Measurements from ENCODE around the gene PDE2A. TPM values are rescaled to one million over a fixed set of nuclear protein-coding genes. Genes with fewer than 3 reads are reported as not detected.

The PDE2A gene
- total and polyA plus RNA-seq, 8 donors, result 3.5 to 548 (median 25.9) TPM

DNA sequence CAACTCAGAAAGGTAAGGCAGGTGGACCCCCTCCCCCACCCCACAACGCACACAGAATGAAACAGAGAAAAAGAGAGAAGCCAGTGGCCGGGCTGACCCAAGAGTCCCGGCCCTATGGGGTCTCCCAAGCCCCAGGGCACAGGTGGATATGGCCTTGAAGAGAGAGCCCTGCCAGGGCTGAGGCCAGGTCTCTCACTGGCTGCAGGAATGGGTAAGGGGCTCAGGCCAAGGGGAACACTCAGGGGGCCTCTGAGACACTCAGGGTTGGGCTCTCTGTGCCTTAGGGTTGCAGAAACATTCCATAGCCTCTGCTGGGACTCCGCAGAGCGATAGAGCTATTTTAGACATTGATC is 98.0 kb downstream of the PDE2A start:
- peaks cover 0 to 8% (median 0%) of the 10 kb centered on the region in 4 donors for H3K4me1 ChIP-seq
- H3K27me3 ChIP-seq, result peaks cover 0 to 38% (median 3%) of the 10 kb centered on the region in 3 donors
- TF ChIP-seq EP300 (IDR thresholded peaks at IDR 0.05), result no peak
- no peak for TF ChIP-seq POLR2A (IDR thresholded peaks at IDR 0.05)
- TF ChIP-seq POLR2AphosphoS5 (IDR thresholded peaks at IDR 0.05), result no peak
- TF ChIP-seq, protein P1, sequence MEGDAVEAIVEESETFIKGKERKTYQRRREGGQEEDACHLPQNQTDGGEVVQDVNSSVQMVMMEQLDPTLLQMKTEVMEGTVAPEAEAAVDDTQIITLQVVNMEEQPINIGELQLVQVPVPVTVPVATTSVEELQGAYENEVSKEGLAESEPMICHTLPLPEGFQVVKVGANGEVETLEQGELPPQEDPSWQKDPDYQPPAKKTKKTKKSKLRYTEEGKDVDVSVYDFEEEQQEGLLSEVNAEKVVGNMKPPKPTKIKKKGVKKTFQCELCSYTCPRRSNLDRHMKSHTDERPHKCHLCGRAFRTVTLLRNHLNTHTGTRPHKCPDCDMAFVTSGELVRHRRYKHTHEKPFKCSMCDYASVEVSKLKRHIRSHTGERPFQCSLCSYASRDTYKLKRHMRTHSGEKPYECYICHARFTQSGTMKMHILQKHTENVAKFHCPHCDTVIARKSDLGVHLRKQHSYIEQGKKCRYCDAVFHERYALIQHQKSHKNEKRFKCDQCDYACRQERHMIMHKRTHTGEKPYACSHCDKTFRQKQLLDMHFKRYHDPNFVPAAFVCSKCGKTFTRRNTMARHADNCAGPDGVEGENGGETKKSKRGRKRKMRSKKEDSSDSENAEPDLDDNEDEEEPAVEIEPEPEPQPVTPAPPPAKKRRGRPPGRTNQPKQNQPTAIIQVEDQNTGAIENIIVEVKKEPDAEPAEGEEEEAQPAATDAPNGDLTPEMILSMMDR (IDR thresholded peaks at IDR 0.05), result no peak
- H3K4me3 ChIP-seq, result no peak overlapping the region
- H3K27ac ChIP-seq, result no peak overlapping the region
- H3K36me3 ChIP-seq, result peaks cover 0 to 51% (median 23%) of the 10 kb centered on the region in 4 donors
- H3K9me3 ChIP-seq, result no peaks in the 10 kb centered on the region
- no peak for DNase-seq
- 76 to 90% (median 88%) methylated on average over 2 to 5 of the region's 5 CpGs for WGBS, 5 donors
- intact Hi-C loops (cut with DNase I; ENCODE audit: low total_unique reads), result no loop called here

GRCh38 chr11:72575533-72576242 is 98.5 kb downstream of the PDE2A start:
- H3K4me3 ChIP-seq, result no peak overlapping the region
- WGBS, 5 donors, result 86 to 94% (median 88%) methylated on average over 8 to 14 of the region's 14 CpGs

DNA sequence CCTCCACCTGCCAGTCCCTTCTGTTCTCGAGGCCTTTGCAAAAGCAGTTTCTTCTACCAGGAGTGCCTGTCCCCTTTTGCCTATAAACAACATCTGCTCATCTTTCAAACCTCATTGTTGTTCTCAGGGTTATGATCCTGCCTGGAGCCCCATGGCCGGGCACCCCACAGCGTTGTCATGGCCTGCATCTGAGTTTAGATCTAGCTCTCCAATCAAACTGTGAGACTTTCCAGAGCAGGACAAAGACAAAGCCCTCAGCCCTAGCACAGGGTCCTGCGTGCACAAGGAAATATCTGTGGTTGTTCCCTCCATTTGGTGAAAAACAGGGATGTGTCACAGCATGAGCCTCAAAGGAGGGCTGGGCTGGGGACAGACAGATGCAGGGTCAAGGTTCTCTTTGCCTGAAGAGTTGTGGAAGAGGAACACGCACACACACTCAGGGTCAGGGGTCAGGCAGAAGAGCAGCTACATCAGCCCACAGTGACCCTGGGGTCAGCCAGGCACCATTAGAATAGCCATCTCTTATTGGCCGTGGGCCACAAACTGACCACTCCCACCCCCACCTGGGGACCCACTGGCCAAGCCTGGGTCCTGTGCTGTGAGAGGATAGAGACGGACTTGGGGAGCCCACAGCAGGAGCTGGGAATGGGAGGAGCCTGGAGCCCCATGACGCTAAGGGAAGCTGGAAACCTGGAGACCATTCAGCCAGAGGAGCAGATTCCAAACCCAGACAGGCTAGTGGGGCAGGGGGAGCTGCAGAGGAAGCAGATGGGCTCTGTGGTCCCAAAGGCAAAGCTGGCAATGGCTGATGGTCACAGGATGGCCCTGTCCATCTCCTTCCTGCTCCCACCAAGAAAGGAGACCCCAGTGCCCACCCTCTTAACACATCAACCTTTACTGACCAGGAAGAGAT is 99.4 kb downstream of the PDE2A start:
- TF ChIP-seq EP300 (IDR thresholded peaks at IDR 0.05), result no peak
- intact Hi-C loops (cut with DNase I; ENCODE audit: low total_unique reads), result loop anchor here (5.0 kb wide), 1 partner anchor 103 kb away; no protein-coding TSS in a partner anchor
- 72 to 75% (median 75%) methylated on average over 7 to 8 of the region's 8 CpGs for WGBS, 5 donors

More at GRCh38 chr11:72575533-72576242, 98.5 kb downstream of the PDE2A start:
- intact Hi-C loops (cut with DNase I; ENCODE audit: low total_unique reads), result no loop called here
- H3K36me3 ChIP-seq, result peaks cover 0 to 45% (median 18%) of the 10 kb centered on the region in 4 donors
- no peak overlapping the region for H3K27ac ChIP-seq
- TF ChIP-seq EP300 (IDR thresholded peaks at IDR 0.05) (no peak), POLR2AphosphoS5 (IDR thresholded peaks at IDR 0.05) (no peak), POLR2A (IDR thresholded peaks at IDR 0.05) (no peak)
- TF ChIP-seq, protein P1 (IDR thresholded peaks at IDR 0.05), result no peak
- no peak for DNase-seq
- H3K4me1 ChIP-seq, result peaks cover 0 to 8% (median 0%) of the 10 kb centered on the region in 4 donors
- H3K27me3 ChIP-seq, result peaks cover 0 to 42% (median 3%) of the 10 kb centered on the region in 3 donors
- H3K9me3 ChIP-seq, result no peaks in the 10 kb centered on the region

DNA sequence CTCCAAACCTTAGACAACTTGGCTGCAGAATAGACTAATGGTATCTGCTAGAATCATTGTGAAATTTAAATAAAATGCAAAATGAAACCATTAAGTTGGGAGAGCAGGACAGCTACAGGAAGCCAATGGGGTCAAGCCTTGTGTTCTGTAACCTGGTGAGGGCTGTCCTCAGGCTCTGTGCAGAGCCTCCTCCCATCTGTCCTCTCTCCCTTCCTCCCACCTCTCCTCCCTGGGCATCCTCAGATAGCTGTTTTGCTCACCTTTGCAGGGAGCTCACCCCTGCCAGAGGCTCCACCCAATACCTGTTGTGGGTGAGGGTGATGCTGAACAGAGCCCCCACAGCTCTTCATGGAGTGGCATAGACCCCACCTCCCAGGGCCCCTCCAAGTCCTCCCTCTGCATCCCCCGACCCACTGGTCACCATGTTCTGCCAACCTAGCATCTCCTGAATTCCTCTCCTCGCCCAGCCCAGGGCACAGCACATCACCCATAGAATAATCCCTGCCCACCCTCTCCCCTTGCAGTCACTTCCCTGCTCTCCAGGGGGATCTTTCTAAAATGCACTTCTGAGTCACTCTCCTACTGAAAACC is 100.3 kb downstream of the PDE2A start:
- WGBS, 5 donors, result 86 to 97% (median 90%) methylated on average over 2 of the region's 2 CpGs
- peaks cover 0 to 42% (median 3%) of the 10 kb centered on the region in 3 donors for H3K27me3 ChIP-seq

More for the DNA sequence above, 99.4 kb downstream of the PDE2A start:
- DNase-seq, result no peak
- H3K36me3 ChIP-seq, result peaks cover 0 to 36% (median 14%) of the 10 kb centered on the region in 4 donors
- H3K27ac ChIP-seq, result no peak overlapping the region
- peaks cover 0 to 42% (median 3%) of the 10 kb centered on the region in 3 donors for H3K27me3 ChIP-seq
- H3K9me3 ChIP-seq, result no peaks in the 10 kb centered on the region
- H3K4me1 ChIP-seq, result peaks cover 0 to 8% (median 0%) of the 10 kb centered on the region in 4 donors
- H3K4me3 ChIP-seq, result no peak overlapping the region

More for the DNA sequence above, 100.3 kb downstream of the PDE2A start:
- Histone ChIP-seq H3K4me1 (peaks cover 0 to 8% (median 0%) of the 10 kb centered on the region in 4 donors), H3K4me3 (no peak overlapping the region), H3K9me3 (no peaks in the 10 kb centered on the region), H3K27ac (no peak overlapping the region), H3K36me3 (peaks cover 0 to 28% (median 11%) of the 10 kb centered on the region in 4 donors)
- DNase-seq, result peak in 1 of 2 donors; percentile 10
- intact Hi-C loops (cut with DNase I; ENCODE audit: low total_unique reads), result loop anchor here (5.0 kb wide), 1 partner anchor 102 kb away; no protein-coding TSS in a partner anchor
- TF ChIP-seq EP300 (IDR thresholded peaks at IDR 0.05), result no peak
- no peak for TF ChIP-seq POLR2AphosphoS5 (IDR thresholded peaks at IDR 0.05)
- TF ChIP-seq, protein P1 (IDR thresholded peaks at IDR 0.05), result no peak
- TF ChIP-seq POLR2A (IDR thresholded peaks at IDR 0.05), result no peak
